DLD1 (cell line): ENCODE measurements around the gene LYSMD1.

Experiments used
- in situ Hi-C: cut with HindIII; loops from 2 replicates; pipeline ENCODE4 v1.10.0; 2017; ENCODE audit warnings: low sequenced_read_pairs

Gene LYSMD1

DNA sequence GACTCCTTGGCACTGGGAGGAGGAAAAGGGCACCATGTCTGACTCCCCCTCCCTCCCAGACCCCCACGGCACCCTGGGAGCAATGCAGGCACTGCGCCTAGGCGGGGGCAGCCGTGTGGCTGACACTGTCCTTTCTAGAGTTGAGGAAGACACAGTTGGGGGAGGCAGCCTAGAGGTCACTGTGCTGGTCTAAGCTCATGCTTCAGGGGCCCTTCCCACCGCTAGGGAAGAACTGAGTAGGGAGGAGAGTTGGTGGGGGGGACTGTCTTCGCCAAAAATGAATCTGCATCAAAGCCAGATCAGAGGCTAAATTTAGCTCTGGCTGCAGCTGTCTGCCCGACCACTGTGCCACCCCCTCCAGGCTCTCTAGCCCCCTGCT, 22.7 kb downstream of the LYSMD1 start:
- in situ Hi-C loops, result no loop called here

DNA sequence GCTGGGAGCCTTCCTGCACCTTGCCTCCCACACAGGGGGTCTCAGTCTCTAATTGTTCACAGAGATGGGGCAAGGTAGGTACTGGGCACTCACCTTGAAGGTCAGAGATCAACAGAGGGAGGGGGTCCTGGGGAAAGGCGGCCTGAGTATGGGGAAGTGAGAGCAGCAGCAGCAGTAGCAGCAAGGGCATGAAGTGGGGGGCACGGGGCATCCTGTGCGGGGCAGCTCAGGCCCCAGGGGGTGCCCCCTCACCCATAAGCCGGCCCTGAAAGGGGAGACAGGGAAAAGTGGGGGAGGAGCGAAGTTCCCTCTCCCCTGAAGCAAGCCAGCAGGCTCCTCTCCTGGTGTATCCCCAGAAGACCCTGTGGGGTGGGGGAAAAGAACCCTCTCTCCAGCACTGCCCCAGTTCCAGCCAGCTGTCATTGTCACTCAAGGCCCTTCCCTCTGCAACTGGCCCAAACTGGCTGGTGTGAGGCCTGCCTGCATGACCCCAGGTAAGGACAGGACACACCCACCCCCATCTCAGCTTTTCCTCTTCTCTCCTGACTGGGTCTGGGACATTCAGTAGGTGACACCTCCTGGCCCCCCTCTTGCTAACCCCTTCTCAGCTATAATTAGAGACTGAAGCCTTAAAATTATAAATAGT, 23.2 kb downstream of the LYSMD1 start:
- in situ Hi-C loops, result no loop called here

DNA sequence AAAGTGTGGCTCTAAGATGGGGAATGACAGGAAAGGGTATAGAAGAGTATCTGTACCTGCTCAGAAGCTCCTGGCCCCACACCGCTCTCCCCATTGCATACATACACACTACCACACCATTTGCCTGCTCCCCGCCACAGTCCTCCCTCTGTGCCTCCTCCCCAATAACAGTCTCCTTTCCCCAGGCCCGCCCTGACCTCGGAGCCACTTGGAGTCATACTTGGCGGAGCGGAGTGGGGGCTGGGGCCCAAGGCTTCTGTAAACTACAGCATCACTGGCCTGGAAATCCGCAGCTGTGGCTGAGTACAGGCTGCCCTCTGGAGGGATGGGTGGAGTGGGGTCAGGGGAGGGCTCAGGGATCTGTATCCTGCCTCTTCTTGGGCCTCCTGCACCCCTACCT, 27.9 kb downstream of the LYSMD1 start:
- in situ Hi-C loops, result no loop called here

DNA sequence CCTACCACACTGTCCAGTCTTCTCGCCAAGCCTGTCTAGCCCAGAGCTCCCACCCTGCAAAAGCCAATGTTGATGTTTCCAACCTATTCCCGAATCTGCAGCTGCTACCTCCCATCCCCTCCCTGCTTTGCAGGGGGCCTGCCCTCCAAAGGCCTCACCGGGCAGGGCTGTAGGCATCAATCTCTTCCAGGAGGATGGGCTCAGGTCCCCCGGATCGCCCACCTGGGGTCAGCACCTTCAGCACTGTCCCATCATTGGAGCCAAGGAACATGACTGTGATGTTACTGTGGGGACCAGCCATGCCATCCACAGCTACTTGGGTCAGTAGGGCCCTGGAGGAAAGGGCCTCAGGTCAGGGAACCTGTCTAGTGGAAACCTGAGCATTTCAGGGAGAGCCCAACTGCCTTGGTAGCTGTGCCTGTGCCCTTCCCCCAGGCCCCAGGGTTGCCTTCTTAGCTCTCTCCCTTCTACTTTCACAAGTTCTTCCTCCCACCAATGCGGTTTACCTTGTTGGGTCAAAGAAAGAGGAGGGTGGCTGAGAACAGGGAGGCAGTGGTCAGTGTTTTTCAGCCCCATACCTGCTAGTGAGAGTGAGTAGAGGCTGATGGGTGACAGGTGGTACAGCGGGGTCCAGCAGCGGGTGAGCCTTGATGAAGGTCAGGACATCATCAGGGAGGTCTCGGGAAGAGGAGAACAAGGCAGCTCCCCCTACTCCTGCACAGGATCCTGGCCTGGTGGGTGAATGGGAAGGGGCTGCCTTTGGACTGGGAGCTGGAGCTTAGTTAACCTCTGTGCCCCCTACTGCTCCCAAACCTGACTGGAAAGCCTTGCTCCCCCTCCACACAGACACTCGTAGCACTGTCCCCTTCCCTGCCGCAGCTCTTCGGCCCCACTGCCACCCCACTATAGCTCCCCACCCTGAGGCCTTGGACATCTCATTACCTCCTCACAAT, 30.0 kb downstream of the LYSMD1 start:
- in situ Hi-C loops, result no loop called here

DNA sequence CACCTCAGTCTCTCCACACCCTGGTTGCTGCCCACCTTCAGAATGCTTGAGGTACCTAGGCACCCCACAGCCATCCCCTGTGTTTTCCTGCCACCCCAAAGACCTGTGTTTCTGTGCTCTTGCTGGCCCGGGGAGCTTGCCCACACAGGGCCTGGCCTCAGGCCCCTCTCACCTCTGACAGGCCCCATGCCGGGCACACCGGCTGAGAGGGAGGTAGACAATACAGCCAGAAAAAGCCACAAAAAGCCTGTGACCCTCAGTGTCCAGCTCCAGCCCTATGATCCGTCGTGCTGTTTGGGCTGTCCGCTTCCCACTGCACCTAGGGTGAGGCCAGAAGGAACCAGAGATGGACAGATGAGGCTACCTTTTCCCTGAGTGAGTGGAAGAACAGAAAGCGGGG, 30.7 kb downstream of the LYSMD1 start:
- in situ Hi-C loops, result loop anchor here (5.0 kb wide), 1 partner anchor 38 kb away; no protein-coding TSS in a partner anchor

DNA sequence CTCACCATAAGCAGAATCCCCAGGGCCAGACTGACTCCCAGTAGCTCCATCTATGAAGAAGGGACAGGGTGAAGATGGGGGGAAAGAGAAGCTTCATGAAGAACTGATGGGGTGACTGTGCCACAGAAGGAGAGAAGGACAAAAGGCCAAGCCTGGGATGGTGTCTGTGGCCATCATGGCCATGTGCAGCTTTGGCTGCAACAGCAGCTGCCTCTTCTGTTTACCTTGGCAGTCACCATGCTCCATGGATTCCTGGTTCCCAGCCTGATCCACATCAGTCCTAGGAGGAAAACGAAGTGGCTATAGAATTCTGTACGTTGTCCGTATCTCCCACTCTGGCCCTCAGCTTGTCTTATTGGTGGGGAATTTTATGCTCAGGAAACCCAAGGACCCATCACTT, 31.3 kb downstream of the LYSMD1 start:
- in situ Hi-C loops, result loop anchor here (5.0 kb wide), 1 partner anchor 37 kb away; no protein-coding TSS in a partner anchor

DNA sequence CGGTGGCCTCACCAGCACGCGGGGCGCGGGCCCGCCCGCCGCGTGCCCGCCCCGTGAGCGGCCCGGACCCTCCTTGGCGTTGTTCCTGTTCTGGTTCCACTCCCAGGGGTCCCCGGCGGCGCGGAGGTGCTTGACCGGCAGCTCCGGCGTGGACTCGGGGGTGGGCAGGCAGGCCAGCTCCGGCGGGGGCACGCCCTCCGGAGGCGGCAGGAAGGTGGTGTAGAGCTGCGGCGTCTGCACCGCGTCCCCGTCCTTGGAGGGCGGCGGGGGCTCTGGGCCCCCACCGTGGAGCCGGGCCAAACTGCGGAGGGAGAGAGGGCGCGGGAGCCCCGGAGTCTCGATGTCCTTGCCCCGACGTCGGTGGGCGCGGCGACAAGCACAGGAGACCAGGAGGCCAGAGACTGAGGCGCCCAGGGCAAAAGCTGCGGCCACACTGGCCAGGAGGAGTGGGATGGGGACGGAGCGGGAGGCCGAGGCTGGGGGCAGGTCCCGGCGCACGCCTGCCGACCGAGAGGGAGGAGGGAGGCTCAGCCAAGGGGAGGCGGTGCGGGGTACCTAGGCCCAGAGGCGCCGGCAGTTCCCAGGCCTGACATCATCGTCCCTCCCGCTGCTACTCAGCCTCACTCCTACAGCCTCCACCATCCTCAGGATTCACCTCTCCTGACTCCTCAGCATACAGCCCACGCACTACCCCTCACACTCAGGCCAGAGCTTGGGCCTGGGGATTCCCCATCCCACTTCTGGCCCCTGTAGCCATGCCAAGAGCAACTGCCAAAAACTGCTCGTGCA, 32.5 kb downstream of the LYSMD1 start:
- in situ Hi-C loops, result loop anchor here (5.0 kb wide), 1 partner anchor 36 kb away; no protein-coding TSS in a partner anchor

DNA sequence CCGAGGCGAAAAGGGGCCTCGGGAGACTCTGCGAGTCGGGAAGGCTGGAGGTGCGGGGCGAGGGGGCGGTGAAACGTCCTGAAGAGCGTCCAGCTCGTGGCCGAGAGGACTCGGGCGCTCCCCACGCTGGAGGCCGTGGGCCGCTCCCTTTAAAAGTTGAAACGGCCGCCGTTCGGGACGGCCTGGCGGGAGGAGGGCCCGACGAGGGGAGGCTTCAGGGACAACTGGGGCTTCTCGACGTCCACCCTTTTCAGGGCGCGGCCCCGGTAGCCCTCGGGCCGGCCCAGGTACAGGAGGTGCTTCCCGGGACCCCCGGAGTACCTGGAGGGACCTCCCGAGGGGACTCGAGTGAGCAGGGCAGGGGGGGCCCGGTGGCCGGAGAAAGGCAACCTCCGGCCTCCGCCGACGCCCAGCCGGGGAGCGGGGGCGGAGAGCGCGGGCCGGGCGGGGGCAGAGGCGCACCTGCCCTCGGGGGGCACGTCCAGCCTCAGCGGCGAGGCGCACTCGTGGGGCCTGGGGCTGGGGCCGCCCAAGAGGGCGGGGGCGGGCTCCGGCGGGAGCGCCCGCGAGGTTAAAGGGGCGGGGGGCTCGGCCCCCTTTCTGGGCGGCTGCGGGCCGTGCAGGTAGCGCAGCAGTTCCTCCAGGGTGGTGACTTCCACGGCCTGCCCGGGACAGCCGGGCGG, 33.2 kb downstream of the LYSMD1 start:
- in situ Hi-C loops, result loop anchor here (5.0 kb wide), 1 partner anchor 35 kb away; no protein-coding TSS in a partner anchor

DNA sequence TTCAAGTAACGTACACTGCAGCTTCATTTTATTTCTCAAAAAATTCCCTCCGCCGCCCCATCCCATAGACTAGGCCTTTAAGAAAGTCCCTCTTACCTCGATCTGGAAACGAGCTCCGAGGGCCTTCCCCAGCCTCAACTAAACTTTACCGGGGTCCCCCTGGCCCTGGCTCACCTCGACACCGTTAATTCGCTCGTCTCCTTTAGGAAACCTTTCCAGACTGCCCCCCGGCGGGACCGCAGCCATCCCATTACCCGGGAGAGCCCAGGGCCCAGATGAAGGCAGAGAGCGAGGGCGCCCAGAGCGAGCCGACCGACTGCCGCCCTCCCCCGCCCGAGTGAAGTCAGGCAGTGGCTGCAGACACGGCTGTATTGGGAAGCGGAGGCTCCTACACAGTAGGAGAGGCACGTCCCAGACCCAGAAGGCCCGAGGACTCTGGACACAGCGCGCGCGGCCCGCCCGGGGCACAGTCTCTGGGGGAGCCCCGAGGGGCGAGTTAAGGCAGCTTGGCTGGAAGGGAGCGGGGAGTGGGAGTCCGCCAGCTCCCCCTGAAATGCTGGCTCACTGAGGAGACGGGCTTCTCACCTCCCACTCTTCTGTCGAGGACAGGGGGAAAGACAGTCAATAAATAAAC, 33.9 kb downstream of the LYSMD1 start:
- in situ Hi-C loops, result loop anchor here (5.0 kb wide), 1 partner anchor 35 kb away; no protein-coding TSS in a partner anchor

DNA sequence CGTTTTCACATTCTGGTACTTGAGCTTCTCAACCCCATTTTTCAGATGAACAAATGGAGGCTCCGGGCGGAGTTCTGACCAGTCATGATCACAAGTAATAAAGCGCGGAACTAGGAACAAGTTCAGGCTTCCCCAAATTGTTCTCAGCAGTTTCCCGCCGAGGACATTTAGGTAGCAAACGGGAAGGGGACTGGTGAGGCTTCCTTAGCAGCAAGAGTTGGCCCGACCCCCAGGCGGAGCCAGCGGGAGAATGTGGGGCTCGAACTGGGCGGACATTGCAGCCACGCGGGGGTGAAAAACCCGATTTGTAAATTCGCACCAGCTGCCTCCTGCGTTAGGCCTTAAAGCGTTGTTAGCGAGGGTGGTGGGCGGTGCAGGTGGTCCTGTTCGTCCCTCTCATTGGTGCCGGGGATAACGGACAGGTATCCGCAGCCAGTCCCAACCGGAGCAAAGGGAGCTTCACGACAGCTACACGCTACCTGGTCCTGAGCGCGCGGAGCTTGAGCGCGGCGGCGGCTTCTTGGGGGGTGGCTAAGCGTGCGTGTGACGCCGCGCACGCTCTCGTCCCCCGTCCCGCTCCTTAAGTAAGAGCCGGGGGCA, 34.6 kb downstream of the LYSMD1 start:
- in situ Hi-C loops, result loop anchor here (5.0 kb wide), 1 partner anchor 34 kb away; no protein-coding TSS in a partner anchor

DNA sequence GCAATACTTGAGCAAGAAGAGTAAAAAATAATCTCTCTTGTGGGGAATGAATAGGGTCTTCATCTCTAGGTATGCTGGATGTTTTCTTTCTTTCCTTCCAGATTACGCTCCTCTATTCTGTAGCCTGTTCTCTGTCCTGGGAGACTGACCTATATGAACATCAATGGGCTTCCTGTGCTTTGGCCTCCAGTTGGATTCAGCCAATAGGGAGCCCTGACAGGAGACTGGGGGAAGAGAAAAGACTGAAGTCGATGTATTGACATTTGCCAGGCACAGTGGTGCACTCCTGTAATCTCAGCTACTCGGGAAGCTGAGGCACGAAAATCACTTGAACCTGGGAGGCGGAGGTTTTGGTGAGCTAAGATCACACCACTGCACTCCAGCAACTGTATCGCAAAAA, 36.9 kb downstream of the LYSMD1 start:
- in situ Hi-C loops, result no loop called here

DNA sequence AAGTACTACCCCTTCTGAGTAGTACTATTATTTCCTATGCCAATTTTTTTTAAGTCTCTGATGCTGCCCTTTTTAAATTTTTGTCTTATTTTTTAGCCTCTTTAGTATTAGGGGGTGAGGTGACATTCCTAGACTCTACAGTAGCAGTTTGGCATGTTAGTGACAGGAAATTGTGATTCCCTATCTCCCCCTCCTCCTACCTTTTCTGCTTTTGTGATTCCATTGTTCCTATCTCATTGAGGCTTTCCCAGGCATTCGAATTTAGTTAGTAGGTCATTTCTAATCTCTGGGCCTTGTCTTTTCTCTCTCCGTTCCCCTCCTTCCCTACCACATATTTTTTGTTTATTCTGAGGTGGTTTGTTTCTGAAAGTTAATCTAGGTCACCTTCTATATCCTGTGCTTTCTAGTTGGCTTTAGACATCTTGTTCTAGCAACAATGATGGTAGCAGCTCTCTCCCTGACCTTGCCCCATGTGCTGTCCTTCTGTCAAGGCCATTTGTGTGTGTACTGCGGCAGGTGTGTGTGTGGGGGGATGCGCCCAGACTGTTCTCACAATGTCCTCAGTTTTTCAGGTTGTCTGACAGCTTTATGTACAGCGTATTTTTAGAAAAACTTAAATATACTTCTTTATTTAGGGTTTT, 40.8 kb downstream of the LYSMD1 start:
- in situ Hi-C loops, result no loop called here

DNA sequence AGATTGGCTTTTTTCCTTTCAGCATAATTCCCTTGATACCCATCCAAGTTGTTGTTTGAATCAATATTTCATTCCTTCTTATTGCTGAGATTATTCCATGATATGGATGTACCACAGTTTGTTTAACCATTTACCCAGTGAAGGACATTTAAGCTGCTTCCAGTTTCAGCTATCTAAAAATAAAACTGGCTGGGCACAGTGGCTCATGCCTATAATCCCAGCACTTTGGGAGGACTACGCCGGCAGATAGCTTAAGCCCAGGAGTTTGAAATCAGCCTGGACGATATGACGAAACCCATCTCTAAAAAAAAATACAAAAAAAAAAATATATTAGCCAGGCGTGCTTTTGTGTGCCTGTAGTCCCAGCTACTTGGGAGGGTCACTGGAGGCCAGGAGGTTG, 51.8 kb downstream of the LYSMD1 start:
- in situ Hi-C loops, result no loop called here
